Activated CD4-positive, alpha-beta memory T cell treated with anti-CD3 and anti-CD28 coated beads, Interleukin-2, amount 10 ng/mL, durations not matched to agents 7 days and 5 days (primary cell): Measurements from ENCODE around the gene CSKMT. TPM values are rescaled to one million over a fixed set of nuclear protein-coding genes. Genes with fewer than 3 reads are reported as not detected.
A peak's percentile ranks its signal among the peaks of the same experiment; 100 is the strongest.
"Not testable (repeated sequence)": the region's sequence is repeated elsewhere in the genome, so short reads cannot be mapped to it uniquely, and the experiment has no call there.

Experiments
- CTCF ChIA-PET: fragments of 350-600 bp; sonication (Branson Sonifier 250); formaldehyde crosslinking; loops from one replicate; lab custom pipeline; 2021; ENCODE audit warnings: antibody characterized with exemption, inconsistent platforms; lab: Charles Lee
- POLR2A ChIA-PET: fragments of 350-600 bp; sonication (Branson Sonifier 250); formaldehyde crosslinking; loops from one replicate; lab custom pipeline; 2021; ENCODE audit warnings: antibody characterized with exemption; lab: Charles Lee
- DNase-seq: peaks from one replicate; pipeline ENCODE4 v3.0.0-alpha.2; 2020
- H3K27ac Mint-ChIP-seq: one replicate; pipeline ENCODE4 v1.8.0; 2021; ENCODE audit warnings: mild to moderate bottlenecking, mixed read lengths
- H3K27me3 Mint-ChIP-seq: one replicate; pipeline ENCODE4 v1.8.0; 2021; ENCODE audit warnings: mixed read lengths
- H3K36me3 Mint-ChIP-seq: one replicate; pipeline ENCODE4 v1.8.0; 2021; ENCODE audit warnings: low read depth, mixed read lengths
- H3K4me1 Mint-ChIP-seq: one replicate; pipeline ENCODE4 v1.8.0; 2021; ENCODE audit warnings: mixed read lengths
- H3K4me3 Mint-ChIP-seq: one replicate; pipeline ENCODE4 v1.8.0; 2021; ENCODE audit warnings: mild to moderate bottlenecking, mixed read lengths
- H3K9me3 Mint-ChIP-seq: one replicate; pipeline ENCODE4 v1.8.0; 2021; ENCODE audit warnings: mixed read lengths
- total RNA-seq, 2 experiments: library from RNA; stranded (reverse); gene quantifications; one replicate each; pipeline ENCODE4 v1.2.3, GENCODE V29; 2021

CSKMT gene
- total RNA-seq, 2 experiments from 2014 or later = 16.6 to 18.3 TPM

DNA sequence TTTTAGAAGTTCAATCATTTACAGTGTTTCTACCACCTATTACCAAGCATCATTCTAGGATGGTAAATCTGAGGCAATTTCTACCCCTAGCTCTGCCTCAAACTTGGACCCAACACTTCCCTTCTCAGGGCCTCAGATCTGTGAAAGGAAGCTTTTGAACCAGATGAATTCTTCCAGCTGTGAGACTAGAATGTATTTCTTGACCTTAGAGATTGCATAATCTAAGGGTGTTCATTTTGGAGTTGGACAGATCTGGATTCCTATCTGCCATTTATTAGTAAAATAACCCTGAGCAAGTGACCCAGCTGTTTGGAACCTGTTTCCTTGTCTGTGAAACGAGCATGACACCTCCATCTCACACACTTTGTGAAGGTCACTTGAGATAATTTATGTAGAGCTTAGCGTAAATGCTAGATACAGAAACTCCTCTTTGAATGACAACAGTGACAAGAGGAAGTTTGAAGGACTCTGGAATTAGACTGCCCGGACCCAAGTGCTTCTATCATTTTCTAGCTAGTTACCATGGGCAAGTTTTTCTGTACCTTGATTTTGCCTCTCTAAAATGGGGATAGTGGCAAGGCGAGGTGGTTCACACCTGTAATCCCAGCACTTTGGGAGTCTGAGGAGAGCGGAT lies 8.2 kb upstream of the CSKMT start:
- no peak overlapping the region for H3K4me3 Mint-ChIP-seq
- CTCF ChIA-PET = interaction anchor here (1.0 to 1.4 kb wide), 4 partner anchors 8 to 114 kb away, joined by 3 to 4 read pairs (median 3); partner anchors contain the start of genes C11orf98 and CSKMT
- H3K27ac Mint-ChIP-seq = no peak overlapping the region

DNA sequence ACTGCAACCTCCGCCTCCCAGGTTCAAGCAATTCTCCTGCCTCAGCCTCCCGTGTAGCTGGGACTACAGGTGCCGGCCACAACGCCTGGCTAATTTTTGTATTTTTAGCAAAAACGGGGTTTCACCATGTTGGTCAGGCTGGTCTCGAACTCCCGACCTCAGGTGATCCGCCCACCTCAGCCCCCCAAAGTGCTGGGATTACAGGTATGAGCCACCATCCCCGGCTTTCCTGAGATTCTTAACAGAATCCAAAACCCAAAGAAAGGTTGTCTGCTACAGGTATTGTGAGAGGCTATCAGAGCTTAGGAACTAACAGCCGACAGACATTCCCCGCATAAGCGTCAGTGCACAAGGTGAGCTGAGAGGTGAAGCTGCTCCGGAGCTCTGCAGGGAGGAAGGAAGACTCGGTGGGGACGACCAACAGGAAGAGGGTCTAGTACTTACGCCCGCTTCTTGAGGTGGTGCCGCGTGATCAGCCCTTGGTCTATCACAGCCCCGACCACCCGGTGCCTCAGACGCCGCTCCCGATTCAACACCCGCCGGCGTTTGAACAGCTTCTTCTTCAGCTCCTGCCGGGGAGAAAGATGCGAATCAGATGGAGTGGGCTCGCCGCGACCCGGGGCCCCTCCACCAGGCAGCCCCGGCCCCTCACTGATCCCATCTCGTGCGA lies 572 bp upstream of the CSKMT start:
- POLR2A ChIA-PET = interaction anchor here (0.6 to 9.6 kb wide), 66 partner anchors 7 to 327 kb away, joined by 3 to 212 read pairs (median 5); partner anchors contain the start of genes AHNAK, ASRGL1, B3GAT3 and BSCL2

More for the DNA sequence above, 8.2 kb upstream of the CSKMT start:
- H3K36me3 Mint-ChIP-seq = peaks cover 8% of the 10 kb centered on the region
- DNase-seq = no peak
- no peaks in the 10 kb centered on the region for H3K27me3 Mint-ChIP-seq
- no peaks in the 10 kb centered on the region for H3K9me3 Mint-ChIP-seq
- peaks cover 19% of the 10 kb centered on the region for H3K4me1 Mint-ChIP-seq
- POLR2A ChIA-PET = interaction anchor here (0.7 to 5.9 kb wide), 10 partner anchors 8 to 184 kb away, joined by 3 to 212 read pairs (median 4); partner anchors contain the start of genes C11orf98, CSKMT, EML3 and GANAB

DNA sequence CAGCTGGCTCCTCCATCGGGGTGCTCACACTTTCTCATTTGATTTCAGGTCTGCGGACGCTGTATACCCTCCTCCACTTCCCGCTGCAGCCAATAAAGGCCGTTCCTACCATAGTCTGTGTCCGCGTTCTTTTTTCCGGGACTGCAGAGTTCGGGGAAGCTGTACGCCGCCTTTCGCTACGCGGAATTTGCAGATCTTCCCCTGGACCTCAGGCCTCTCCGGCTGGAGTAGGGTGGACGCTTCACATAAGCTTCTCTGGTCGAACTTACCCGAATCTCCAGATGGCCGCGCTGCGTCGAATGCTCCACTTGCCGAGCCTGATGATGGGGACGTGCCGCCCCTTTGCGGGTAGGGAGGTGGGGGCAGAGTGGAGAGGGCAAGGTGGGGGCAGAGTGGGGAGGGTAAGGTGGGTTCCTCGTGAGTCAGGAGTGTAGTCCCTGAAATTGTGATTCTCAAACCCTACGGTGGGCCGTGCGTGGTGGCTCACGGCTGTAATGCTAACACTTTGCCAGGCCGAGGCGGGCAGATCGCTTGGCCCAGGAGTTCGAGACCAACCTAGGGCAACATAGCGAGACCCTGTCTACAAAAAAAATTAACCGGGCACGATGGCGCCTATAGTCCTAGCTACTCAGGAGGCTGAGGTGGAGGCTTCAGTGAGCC lies 617 bp downstream of the CSKMT start:
- CTCF ChIA-PET = interaction anchor here (0.5 to 2.8 kb wide), 25 partner anchors 9 to 241 kb away, joined by 3 to 16 read pairs (median 6); partner anchors contain the start of genes B3GAT3, EEF1G, INTS5 and ROM1
- POLR2A ChIA-PET = interaction anchor here (0.6 to 9.6 kb wide), 58 partner anchors 8 to 329 kb away, joined by 3 to 212 read pairs (median 7); partner anchors contain the start of genes AHNAK, ASRGL1, B3GAT3 and BSCL2
- H3K4me1 Mint-ChIP-seq = peaks cover 57% of the 10 kb centered on the region
- peaks cover 53% of the 10 kb centered on the region for H3K36me3 Mint-ChIP-seq
- DNase-seq = peak; percentile 68
- H3K27me3 Mint-ChIP-seq = no peaks in the 10 kb centered on the region
- peak overlapping the region; percentile 93 for H3K4me3 Mint-ChIP-seq
- H3K27ac Mint-ChIP-seq = peak overlapping the region; percentile 88
- H3K9me3 Mint-ChIP-seq = no peaks in the 10 kb centered on the region

More for the DNA sequence above, 572 bp upstream of the CSKMT start:
- peak overlapping the region; percentile 88 for H3K27ac Mint-ChIP-seq
- H3K9me3 Mint-ChIP-seq = no peaks in the 10 kb centered on the region
- H3K36me3 Mint-ChIP-seq = peaks cover 47% of the 10 kb centered on the region
- H3K27me3 Mint-ChIP-seq = no peaks in the 10 kb centered on the region
- DNase-seq = peak; percentile 59
- CTCF ChIA-PET = interaction anchor here (0.7 to 2.8 kb wide), 25 partner anchors 8 to 263 kb away, joined by 3 to 16 read pairs (median 6); partner anchors contain the start of genes B3GAT3, EEF1G, INTS5 and ROM1
- peak overlapping the region; percentile 93 for H3K4me3 Mint-ChIP-seq
- peaks cover 46% of the 10 kb centered on the region for H3K4me1 Mint-ChIP-seq

DNA sequence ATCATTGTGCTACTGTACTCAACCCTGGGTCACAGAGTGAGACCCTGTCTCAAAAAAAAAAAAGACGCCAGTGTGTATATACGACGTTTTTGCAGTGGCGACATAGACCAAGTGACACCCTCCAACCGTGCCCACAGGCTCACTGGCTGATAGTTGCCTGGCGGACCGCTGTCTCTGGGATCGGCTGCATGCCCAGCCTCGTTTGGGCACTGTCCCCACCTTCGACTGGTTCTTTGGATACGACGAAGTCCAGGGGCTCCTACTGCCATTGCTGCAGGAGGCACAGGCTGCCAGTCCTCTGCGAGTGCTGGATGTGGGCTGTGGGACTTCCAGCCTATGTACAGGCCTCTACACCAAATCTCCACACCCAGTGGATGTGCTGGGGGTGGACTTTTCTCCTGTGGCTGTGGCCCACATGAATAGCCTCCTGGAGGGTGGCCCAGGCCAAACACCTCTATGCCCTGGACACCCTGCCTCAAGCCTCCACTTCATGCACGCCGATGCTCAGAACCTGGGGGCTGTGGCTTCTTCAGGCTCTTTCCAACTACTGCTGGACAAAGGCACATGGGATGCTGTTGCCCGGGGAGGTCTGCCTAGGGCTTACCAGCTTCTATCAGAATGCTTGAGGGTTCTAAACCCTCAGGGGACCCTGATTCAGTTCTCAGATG lies 1.3 kb downstream of the CSKMT start:
- DNase-seq = peak; percentile 31
- H3K9me3 Mint-ChIP-seq = no peaks in the 10 kb centered on the region
- peaks cover 61% of the 10 kb centered on the region for H3K4me1 Mint-ChIP-seq

DNA sequence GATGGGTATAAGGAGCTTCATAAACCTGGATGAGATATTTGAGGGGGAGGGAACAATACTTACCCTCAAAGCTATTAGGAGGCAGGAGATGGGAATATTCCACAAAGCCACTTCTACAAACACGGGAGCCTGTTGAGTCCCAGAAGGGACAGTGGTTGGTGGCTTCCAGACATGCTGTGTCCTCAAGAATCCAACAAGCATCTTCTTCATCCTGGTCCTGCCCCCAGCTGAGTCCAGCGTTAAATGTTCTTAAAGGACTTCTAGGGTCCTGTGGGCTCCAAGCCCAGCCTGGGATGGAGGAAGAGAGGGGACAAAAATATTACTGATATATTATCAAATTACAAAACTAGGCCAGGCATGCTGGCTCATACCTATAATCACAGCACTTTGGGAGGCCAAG lies 2.3 kb downstream of the CSKMT start:
- Mint-ChIP-seq H3K27me3 (no peaks in the 10 kb centered on the region), H3K9me3 (no peaks in the 10 kb centered on the region), H3K27ac (peak overlapping the region; percentile 88), H3K4me3 (peak overlapping the region; percentile 93), H3K4me1 (peaks cover 63% of the 10 kb centered on the region), H3K36me3 (peaks cover 58% of the 10 kb centered on the region)
- no peak for DNase-seq
- POLR2A ChIA-PET = interaction anchor here (0.7 to 9.6 kb wide), 21 partner anchors 11 to 1650 kb away, joined by 3 to 212 read pairs (median 6); partner anchors contain the start of genes B3GAT3, EEF1G, EML3 and GANAB
- CTCF ChIA-PET = interaction anchor here (0.5 to 1.5 kb wide), 6 partner anchors 12 to 243 kb away, joined by 3 to 6 read pairs (median 4); no protein-coding TSS in a partner anchor

More for the DNA sequence above, 1.3 kb downstream of the CSKMT start:
- peak overlapping the region; percentile 93 for H3K4me3 Mint-ChIP-seq
- ChIA-PET CTCF (interaction anchor here (0.7 to 2.8 kb wide), 4 partner anchors 11 to 75 kb away, joined by 3 to 16 read pairs (median 8); partner anchors contain the start of gene TUT1), POLR2A (interaction anchor here (0.6 to 9.6 kb wide), 34 partner anchors 8 to 1651 kb away, joined by 3 to 212 read pairs (median 10); partner anchors contain the start of genes B3GAT3, BSCL2, EEF1G and EML3)
- H3K36me3 Mint-ChIP-seq = peaks cover 57% of the 10 kb centered on the region
- no peaks in the 10 kb centered on the region for H3K27me3 Mint-ChIP-seq
- H3K27ac Mint-ChIP-seq = peak overlapping the region; percentile 88

DNA sequence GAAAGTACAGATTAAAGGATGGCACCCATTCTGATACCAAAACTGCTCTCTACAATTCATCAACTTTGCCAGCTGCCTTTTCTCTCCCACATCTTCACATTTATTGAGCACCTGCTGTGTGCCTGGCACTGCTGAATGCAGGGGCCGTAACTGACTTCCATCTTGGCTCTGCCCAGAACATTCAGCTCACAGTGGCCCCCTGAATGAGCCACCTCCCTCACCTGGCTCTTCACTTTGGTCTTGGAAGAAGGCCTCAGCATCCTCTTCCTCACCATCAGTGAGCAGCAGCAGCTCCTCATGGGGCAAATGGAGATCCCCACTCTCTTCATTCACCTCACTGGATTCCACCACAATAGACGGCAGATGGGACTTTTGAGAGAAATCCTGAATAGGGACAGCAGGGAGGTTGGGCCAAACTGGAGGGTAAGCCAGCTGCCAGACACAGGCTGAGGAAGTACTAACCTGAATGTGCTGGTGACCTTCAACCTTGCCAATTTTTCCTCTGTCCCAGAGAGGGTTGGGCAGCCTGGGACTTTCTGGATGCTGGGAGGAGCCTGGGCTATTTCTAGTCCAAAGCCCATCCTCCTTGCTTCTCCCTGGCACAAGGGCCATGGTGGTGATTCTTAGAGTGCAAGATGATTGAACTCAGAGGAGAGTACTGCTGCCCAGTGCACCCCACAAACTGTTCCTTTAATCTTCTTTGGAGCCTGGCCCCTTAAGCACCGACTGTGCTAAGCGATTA lies 4.5 kb downstream of the CSKMT start:
- no peak for DNase-seq
- Mint-ChIP-seq H3K27me3 (no peaks in the 10 kb centered on the region), H3K27ac (peak overlapping the region; percentile 91), H3K4me1 (peaks cover 66% of the 10 kb centered on the region), H3K9me3 (no peaks in the 10 kb centered on the region), H3K36me3 (peaks cover 57% of the 10 kb centered on the region), H3K4me3 (peak overlapping the region; percentile 91)
- ChIA-PET POLR2A (interaction anchor here (1.1 to 9.6 kb wide), 13 partner anchors 9 to 186 kb away, joined by 3 to 192 read pairs (median 32); partner anchors contain the start of genes BSCL2, EEF1G, GANAB and GNG3), CTCF (no interaction called here)

DNA sequence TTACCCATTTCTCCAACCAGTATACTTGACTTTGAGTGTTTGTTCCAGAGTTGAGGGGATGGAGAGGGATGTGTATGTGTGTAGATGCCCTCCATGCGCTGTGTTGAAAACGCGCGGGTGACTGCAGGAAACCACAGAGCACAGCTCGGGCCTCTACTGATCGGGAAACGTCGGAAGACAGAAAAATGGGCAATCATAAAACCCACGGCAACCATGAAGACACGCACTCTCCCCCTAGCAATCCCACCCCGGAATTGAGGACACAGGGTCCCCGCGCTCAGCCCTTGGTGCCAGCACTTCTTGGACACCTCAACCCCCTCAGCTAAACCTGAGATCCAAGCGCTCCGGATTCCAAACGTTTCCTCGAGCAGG lies 6.1 kb downstream of the CSKMT start:
- Mint-ChIP-seq H3K4me1 (peaks cover 68% of the 10 kb centered on the region), H3K4me3 (peak overlapping the region; percentile 91), H3K27ac (peak overlapping the region; percentile 91), H3K27me3 (no peaks in the 10 kb centered on the region), H3K36me3 (peaks cover 53% of the 10 kb centered on the region), H3K9me3 (no peaks in the 10 kb centered on the region)
- ChIA-PET POLR2A (interaction anchor here (0.7 to 9.6 kb wide), 35 partner anchors 8 to 210 kb away, joined by 3 to 73 read pairs (median 8); partner anchors contain the start of genes B3GAT3, BSCL2, EEF1G and GANAB), CTCF (interaction anchor here (1.0 to 2.6 kb wide), 12 partner anchors 8 to 277 kb away, joined by 3 to 13 read pairs (median 4); partner anchors contain the start of genes EEF1G, SLC3A2 and TUT1)
- DNase-seq = no peak

DNA sequence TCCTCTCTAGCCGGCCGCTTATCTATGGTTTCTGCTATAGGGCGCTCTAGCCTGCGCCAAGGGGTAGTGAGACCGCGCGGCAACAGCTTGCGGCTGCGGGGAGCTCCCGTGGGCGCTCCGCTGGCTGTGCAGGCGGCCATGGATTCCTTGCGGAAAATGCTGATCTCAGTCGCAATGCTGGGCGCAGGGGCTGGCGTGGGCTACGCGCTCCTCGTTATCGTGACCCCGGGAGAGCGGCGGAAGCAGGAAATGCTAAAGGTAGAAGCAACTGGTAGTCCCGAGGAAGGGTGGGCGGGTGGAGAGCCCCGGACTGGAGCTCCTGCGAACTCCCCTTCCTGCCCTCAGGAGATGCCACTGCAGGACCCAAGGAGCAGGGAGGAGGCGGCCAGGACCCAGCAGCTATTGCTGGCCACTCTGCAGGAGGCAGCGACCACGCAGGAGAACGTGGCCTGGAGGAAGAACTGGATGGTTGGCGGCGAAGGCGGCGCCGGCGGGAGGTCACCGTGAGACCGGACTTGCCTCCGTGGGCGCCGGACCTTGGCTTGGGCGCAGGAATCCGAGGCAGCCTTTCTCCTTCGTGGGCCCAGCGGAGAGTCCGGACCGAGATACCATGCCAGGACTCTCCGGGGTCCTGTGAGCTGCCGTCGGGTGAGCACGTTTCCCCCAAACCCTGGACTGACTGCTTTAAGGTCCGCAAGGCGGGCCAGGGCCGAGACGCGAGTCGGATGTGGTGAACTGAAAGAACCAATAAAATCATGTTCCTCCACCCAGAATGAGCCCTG lies 6.7 kb downstream of the CSKMT start, which contains the start of the genes LBHD1 and UQCC3:
TSS of gene LBHD1 (minus strand) at position 660 of the 782 bp plus-strand sequence. CDS start 2,236 bp downstream, outside the sequence.
TSS of gene UQCC3 (plus strand) at position 66 of the 782 bp plus-strand sequence. CDS start at position 139, 73 bp downstream.
- DNase-seq = peak; percentile 91
- H3K27ac Mint-ChIP-seq = peak within 1 kb of the TSS; percentile 91
- H3K4me1 Mint-ChIP-seq = peaks cover 68% of the 10 kb centered on the region
- no peaks in the 10 kb centered on the region for H3K9me3 Mint-ChIP-seq
- no peaks in the 10 kb centered on the region for H3K27me3 Mint-ChIP-seq
- peaks cover 53% of the 10 kb centered on the region for H3K36me3 Mint-ChIP-seq
- ChIA-PET POLR2A (interaction anchor here (0.7 to 9.6 kb wide), 39 partner anchors 9 to 210 kb away, joined by 3 to 73 read pairs (median 7); partner anchors contain the start of genes AHNAK, B3GAT3, BSCL2 and EEF1G), CTCF (interaction anchor here (0.7 to 2.6 kb wide), 14 partner anchors 8 to 277 kb away, joined by 3 to 13 read pairs (median 4); partner anchors contain the start of genes EEF1G and TUT1)
- H3K4me3 Mint-ChIP-seq = peak within 1 kb of the TSS; percentile 91

DNA sequence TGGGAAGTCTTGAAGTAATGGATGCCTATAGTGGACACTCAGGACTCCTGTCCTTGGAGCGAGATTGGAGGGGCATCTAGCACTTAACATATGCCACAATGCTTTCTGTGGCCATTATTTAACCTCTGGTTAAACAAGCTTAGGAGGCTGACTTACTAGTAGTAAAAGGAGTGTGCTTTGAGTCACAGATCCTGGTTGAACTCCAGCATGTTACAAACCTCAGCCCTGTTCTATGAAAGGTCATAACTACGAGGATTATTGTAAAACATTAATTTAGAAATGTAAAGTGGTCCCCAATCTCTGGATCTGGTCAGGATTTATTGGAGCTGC lies 8.0 kb downstream of the CSKMT start:
- Mint-ChIP-seq H3K36me3 (peaks cover 53% of the 10 kb centered on the region), H3K27ac (peak overlapping the region; percentile 91)

DNA sequence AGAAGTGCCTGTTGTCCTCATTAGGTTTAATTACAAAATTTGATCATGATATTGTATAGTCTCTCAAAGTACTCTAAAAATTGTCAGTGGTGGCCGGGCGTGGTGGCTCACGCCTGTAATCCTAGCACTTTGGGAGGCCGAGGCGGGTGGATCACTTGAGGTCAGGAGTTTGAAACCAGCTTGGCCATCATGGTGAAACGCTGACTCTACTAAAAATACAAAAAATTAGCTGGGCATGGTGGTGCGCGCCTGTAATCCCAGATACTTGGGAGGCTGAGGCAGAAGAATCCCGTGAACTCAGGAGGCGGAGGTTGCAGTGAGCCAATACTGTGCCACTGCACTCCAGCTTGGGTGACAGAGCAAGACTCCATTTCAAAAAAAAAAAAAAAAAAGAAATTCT lies 10.3 kb downstream of the CSKMT start:
- not testable (repeated sequence) for H3K27me3 Mint-ChIP-seq, H3K27ac Mint-ChIP-seq, DNase-seq, H3K4me3 Mint-ChIP-seq, H3K9me3 Mint-ChIP-seq
- ChIA-PET CTCF (interaction anchor here (0.7 to 1.0 kb wide), 2 partner anchors 20 to 84 kb away, joined by 4 to 8 read pairs; partner anchors contain the start of gene TUT1), POLR2A (interaction anchor here (2.1 to 6.6 kb wide), 3 partner anchors 10 to 84 kb away, joined by 6 to 105 read pairs (median 12); partner anchors contain the start of genes B3GAT3, C11orf98, CSKMT and TUT1)
- peaks cover 48% of the 10 kb centered on the region for H3K36me3 Mint-ChIP-seq
- peaks cover 57% of the 10 kb centered on the region for H3K4me1 Mint-ChIP-seq

More for the DNA sequence above, 8.0 kb downstream of the CSKMT start:
- ChIA-PET CTCF (interaction anchor here (0.8 to 2.6 kb wide), 4 partner anchors 21 to 280 kb away, joined by 4 to 13 read pairs (median 6); no protein-coding TSS in a partner anchor), POLR2A (interaction anchor here (0.6 to 9.6 kb wide), 13 partner anchors 8 to 706 kb away, joined by 3 to 73 read pairs (median 20); partner anchors contain the start of genes B3GAT3, BSCL2, C11orf98 and CSKMT)
- Mint-ChIP-seq H3K9me3 (no peaks in the 10 kb centered on the region), H3K4me1 (peaks cover 69% of the 10 kb centered on the region), H3K4me3 (peak overlapping the region; percentile 91), H3K27me3 (no peaks in the 10 kb centered on the region)
- DNase-seq = no peak
